Activated naive CD8-positive, alpha-beta T cell treated with anti-CD3 and anti-CD28 coated beads for 36 hours (primary cell): ENCODE results near the gene SLC11A2. TPM values are rescaled to one million over a fixed set of nuclear protein-coding genes. Genes with fewer than 3 reads are reported as not detected.
A peak's percentile ranks its signal among the peaks of the same experiment; 100 is the strongest.

Experiments
- DNase-seq: peaks from one replicate; pipeline ENCODE4 v3.0.0; 2021
- H3K27ac Mint-ChIP-seq: one replicate; pipeline ENCODE4 v1.8.0; 2022; ENCODE audit warnings: mild to moderate bottlenecking, moderate library complexity, mixed read lengths
- H3K27me3 Mint-ChIP-seq: one replicate; pipeline ENCODE4 v1.8.0; 2022; ENCODE audit warnings: mild to moderate bottlenecking, mixed read lengths
- H3K36me3 Mint-ChIP-seq: one replicate; pipeline ENCODE4 v1.8.0; 2021; ENCODE audit warnings: mild to moderate bottlenecking, mixed read lengths
- H3K4me1 Mint-ChIP-seq: one replicate; pipeline ENCODE4 v1.8.0; 2021; ENCODE audit warnings: mixed read lengths
- H3K4me3 Mint-ChIP-seq: one replicate; pipeline ENCODE4 v1.8.0; 2022; ENCODE audit warnings: mild to moderate bottlenecking, moderate library complexity, mixed read lengths
- H3K9me3 Mint-ChIP-seq: one replicate; pipeline ENCODE4 v1.8.0; 2022; ENCODE audit warnings: mixed read lengths
- total RNA-seq, 2 experiments: library from RNA; stranded (reverse); gene quantifications; one replicate each; pipeline ENCODE4 v1.2.3, GENCODE V29; 2021

SLC11A2 gene
- total RNA-seq, 2 experiments from 2014 or later, result 24.5 to 27.3 TPM

DNA sequence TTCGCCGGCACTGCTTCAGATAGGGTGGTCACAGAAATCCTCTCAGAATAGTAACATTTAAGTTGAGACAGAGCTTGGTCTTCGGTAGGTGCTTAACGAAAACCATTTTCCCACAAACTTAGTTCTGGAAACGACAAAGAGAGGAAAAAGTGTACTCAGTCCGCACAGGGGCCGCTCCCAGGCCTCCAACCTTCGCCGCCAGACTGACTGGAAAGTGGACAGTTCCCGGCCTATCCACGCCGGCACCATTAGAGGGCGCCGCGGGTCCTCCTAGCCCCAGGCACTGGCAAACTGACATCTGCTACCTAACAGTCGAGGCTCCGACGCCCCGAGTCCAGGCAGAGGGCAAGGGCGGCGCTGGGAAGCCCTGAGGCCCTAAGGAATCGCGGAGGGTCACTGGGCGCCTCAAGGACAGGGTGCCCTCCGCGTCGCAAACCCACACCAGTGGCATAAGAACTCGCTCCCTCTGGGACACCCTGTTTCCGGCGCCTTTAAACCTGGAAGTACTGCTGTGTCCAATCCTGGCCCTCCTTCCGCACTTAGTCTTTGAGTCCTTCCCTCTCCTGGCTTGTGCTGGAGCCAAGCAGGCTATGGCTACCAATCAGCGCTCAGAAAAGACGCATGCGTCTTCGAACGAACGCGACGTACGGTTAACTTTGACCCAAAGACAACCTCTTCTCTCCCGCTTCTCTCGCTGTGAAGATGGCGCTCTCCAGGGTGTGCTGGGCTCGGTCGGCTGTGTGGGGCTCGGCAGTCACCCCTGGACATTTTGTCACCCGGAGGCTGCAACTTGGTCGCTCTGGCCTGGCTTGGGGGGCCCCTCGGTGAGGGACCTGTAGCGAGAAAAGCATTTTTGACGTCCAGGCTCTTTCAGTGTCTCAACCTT lies 21.7 kb upstream of the SLC11A2 start, which contains the start of gene LETMD1:
LETMD1 (plus strand) TSS at position 673 of the 886 bp plus-strand sequence; CDS start at position 703, 30 bp downstream.
- peaks cover 19% of the 10 kb centered on the region for H3K36me3 Mint-ChIP-seq
- H3K9me3 Mint-ChIP-seq, result no peaks in the 10 kb centered on the region
- peak within 1 kb of the TSS; percentile 98 for H3K4me3 Mint-ChIP-seq
- H3K27ac Mint-ChIP-seq, result peak within 1 kb of the TSS; percentile 95
- peak; percentile 87 for DNase-seq
- H3K27me3 Mint-ChIP-seq, result no peaks in the 10 kb centered on the region
- H3K4me1 Mint-ChIP-seq, result peaks cover 26% of the 10 kb centered on the region

DNA sequence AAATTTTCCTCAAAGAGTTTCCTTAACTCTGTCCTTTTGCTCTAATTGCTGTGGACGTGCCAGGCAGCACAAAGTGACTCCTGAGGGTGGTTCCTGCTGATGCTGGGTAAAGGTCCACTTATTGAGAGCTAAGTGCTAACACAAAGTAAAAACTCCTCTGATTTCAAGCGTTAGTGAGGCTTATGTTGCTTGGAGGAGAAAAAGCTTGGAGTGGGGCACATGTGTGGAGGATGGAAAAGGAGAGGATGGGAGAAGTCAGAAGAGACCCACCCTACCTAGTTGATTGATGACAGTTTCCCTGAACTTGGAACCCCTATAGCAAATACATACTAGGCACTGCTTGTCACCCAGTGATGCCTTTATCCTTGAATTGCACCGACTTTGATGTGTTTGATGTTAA lies 10.1 kb upstream of the SLC11A2 start:
- Mint-ChIP-seq H3K4me1 (peaks cover 5% of the 10 kb centered on the region), H3K27me3 (no peaks in the 10 kb centered on the region), H3K36me3 (no peaks in the 10 kb centered on the region), H3K27ac (no peak overlapping the region), H3K9me3 (no peaks in the 10 kb centered on the region), H3K4me3 (no peak overlapping the region)
- no peak for DNase-seq

DNA sequence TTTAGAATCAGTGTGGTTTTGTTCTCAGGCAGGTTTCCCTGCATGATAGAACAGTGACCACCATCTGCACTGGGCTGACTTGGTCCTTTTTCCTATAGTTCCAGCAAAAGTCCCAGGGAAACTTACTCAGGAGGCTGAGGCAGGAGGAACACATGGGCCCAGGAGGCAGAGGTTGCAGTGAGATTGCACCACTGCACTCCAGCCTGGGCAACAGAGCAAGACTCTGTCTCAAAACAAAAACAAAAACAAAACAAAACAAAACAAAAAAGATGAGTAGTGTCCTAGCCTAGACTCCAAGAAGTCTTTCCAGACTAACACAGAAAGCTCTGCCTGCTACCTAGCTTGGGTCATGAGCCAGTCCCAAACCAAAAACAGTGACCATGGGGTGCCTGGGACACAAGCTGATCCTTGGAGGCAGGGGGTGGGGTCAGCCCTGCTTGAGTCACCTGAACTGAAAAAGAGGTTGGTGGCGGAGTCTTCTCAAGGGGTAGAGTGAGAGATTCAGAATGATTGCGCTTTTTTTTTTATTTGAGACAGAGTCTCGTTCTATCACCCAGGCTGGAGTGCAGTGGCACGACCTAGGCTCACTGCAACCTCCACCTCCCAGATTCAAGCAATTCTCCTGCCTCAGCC lies 7.4 kb upstream of the SLC11A2 start:
- Mint-ChIP-seq H3K9me3 (no peaks in the 10 kb centered on the region), H3K36me3 (no peaks in the 10 kb centered on the region), H3K4me3 (no peak overlapping the region), H3K27me3 (no peaks in the 10 kb centered on the region), H3K27ac (no peak overlapping the region), H3K4me1 (peaks cover 8% of the 10 kb centered on the region)
- no peak for DNase-seq

DNA sequence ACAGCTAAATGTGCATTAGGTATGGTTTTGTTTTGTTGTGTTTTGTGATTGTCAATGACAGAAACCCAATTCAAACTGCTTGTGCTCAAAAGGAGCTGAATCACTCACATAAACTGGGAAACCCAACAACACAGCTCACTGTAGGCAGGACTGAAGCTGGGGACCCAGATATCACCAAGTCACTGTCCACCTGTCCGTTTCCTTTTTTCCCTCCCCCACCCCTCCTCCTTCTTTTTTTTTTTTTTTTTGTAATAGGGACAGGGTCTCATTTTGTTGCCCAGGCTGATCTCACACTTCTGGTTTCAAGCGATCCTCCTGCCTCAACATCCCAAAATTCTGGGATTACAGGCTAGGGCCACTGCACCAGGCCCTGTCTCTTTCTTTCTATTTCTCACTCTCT lies 6.9 kb upstream of the SLC11A2 start:
- no peak overlapping the region for H3K27ac Mint-ChIP-seq
- H3K4me3 Mint-ChIP-seq, result no peak overlapping the region
- DNase-seq, result no peak
- H3K36me3 Mint-ChIP-seq, result no peaks in the 10 kb centered on the region
- H3K9me3 Mint-ChIP-seq, result no peaks in the 10 kb centered on the region
- H3K4me1 Mint-ChIP-seq, result peaks cover 8% of the 10 kb centered on the region
- H3K27me3 Mint-ChIP-seq, result no peaks in the 10 kb centered on the region

DNA sequence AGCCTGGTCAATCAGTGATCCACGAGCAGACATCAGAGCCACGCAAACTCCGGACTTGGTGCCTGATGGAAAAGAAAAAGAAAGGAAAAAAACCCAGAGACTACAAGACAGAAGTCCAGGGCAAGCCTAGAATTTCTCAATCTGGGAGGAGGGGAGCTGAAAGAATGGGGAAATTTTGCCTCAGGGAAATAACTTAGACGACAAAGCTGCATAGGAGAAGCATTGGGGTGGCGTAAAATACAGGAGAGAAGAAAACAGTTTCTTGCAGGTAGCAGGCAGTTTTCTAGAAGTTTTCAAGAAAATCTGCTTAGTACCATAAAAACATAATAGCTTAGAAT lies 2.6 kb upstream of the SLC11A2 start:
- Mint-ChIP-seq H3K36me3 (no peaks in the 10 kb centered on the region), H3K4me3 (no peak overlapping the region), H3K4me1 (peaks cover 30% of the 10 kb centered on the region), H3K9me3 (no peaks in the 10 kb centered on the region), H3K27ac (no peak overlapping the region), H3K27me3 (no peaks in the 10 kb centered on the region)
- no peak for DNase-seq

DNA sequence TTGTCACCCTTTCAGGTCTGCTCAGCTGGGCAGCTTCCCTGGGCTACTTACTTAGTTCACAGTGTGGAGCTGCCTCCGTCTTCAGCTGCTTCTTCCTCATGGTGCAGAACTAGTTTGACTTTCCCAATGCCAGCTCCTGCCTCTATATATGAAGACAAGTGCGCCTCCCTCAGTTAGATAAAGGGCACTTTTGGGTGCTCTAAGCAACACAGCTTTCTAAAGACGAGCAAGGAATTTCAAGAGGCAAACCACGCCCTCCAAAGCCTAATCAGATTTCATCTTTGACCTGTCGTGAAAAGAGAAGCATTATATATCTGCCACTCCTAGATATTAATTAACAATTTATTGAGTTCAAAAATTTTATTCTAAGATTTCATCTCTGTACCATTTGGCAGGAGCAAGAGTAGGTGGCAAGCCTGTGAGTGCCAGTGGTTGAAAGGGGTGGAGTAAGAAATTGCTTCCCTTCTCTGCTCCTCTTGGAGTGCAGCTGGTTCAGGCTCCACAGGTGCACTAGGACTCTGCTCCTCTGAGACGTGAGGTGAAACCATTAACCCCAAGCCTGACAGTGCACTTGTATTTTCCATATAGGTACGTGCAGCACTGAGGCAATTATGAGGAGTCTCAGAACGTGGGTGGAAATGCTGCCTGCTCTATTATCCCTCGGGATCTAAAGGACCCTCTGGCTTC lies 2.1 kb upstream of the SLC11A2 start:
- H3K27me3 Mint-ChIP-seq, result no peaks in the 10 kb centered on the region
- H3K27ac Mint-ChIP-seq, result no peak overlapping the region
- no peak overlapping the region for H3K4me3 Mint-ChIP-seq
- H3K36me3 Mint-ChIP-seq, result peaks cover 5% of the 10 kb centered on the region
- peaks cover 32% of the 10 kb centered on the region for H3K4me1 Mint-ChIP-seq
- no peak for DNase-seq
- H3K9me3 Mint-ChIP-seq, result no peaks in the 10 kb centered on the region

DNA sequence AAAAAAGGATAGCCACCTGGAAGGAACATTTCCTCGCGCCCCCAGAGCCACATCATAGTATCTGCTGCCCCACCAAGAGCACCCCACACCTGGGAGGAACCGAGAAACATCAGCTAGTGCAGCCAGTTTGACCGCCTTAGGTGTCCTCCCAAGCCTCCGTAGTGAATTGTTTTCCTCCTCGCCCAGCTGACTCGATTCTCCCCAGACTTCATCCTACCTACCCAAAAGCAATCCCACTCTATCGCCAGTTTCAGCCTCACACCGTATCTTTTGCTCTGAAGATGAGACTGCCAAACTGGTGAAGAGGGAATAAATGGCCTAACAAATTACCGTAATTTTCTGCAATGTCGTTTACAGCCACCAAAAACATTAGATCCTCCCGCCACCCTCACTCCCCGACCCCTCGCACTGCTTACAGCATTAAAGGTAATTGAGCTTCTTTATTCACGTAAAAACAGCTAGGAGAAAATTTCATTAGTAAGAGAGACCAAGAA lies 1.2 kb upstream of the SLC11A2 start:
- H3K36me3 Mint-ChIP-seq, result peaks cover 5% of the 10 kb centered on the region
- peak overlapping the region; percentile 11 for H3K27ac Mint-ChIP-seq
- H3K4me1 Mint-ChIP-seq, result peaks cover 35% of the 10 kb centered on the region
- no peaks in the 10 kb centered on the region for H3K27me3 Mint-ChIP-seq
- H3K9me3 Mint-ChIP-seq, result no peaks in the 10 kb centered on the region
- DNase-seq, result no peak
- H3K4me3 Mint-ChIP-seq, result peak overlapping the region; percentile 88

DNA sequence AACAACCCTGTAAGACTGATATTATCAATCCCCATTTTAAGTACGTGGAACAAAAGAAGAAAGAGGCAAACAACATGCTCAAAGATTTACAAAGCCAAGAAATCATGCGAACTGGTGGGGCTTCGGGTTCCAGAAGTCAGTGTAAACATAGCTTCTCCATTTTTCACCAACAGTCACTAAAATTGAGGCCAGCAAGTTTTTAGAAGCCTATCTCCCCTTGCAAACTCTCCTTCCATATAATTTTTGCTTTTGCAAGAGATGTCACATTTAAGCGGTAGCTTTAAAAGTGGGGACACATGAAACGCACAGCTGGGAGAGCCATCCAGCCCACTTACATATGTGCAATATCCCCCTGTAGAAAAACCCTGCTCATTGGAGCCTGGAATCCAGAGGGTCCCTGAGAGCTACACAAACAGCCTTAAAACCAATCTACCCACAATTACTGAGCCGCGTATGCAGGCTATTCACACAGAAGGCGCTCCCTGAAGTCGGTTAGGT lies 797 bp downstream of the SLC11A2 start:
- Mint-ChIP-seq H3K27ac (peak overlapping the region; percentile 96), H3K9me3 (no peaks in the 10 kb centered on the region)

DNA sequence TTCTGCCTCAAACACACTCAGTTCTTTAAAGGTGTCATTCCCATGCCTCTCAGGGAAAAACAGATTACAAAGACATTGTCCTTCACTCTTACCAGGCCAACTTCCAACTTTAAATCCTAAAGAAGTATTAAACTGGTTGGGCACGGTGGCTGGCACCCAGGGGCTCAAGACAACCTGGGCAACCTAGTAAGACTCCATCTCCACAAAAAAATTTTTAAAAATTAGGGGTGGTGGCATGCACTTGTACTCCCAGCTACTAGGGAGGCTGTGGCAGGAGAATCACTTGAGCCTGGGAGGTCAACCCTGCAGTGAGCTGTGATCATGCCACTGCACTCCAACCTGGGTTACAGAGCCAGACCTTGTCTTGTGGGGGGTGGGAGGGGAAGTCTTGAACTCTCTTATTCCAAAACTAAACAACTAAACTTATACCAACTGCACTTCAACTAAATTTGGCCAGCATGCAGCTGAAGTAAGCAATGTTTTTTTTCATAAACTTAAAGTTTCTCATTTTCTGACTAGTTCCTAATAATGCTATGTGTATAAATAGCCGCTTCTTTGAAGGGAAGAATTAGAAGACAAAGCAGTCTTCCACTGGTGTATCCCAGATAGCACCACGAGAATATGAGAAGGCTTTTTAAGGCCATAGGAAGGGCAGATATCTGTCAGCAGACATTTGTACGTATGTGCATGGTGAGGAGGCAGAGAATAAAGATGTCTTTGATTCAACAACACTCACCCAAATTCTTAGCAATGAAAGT lies 2.4 kb downstream of the SLC11A2 start:
- Mint-ChIP-seq H3K4me3 (peak overlapping the region; percentile 88), H3K27ac (peak overlapping the region; percentile 96), H3K4me1 (peaks cover 56% of the 10 kb centered on the region), H3K36me3 (peaks cover 14% of the 10 kb centered on the region), H3K9me3 (no peaks in the 10 kb centered on the region), H3K27me3 (no peaks in the 10 kb centered on the region)
- no peak for DNase-seq

More for the DNA sequence above, 797 bp downstream of the SLC11A2 start:
- peaks cover 13% of the 10 kb centered on the region for H3K36me3 Mint-ChIP-seq
- DNase-seq, result no peak
- peaks cover 51% of the 10 kb centered on the region for H3K4me1 Mint-ChIP-seq
- peak overlapping the region; percentile 88 for H3K4me3 Mint-ChIP-seq
- no peaks in the 10 kb centered on the region for H3K27me3 Mint-ChIP-seq

DNA sequence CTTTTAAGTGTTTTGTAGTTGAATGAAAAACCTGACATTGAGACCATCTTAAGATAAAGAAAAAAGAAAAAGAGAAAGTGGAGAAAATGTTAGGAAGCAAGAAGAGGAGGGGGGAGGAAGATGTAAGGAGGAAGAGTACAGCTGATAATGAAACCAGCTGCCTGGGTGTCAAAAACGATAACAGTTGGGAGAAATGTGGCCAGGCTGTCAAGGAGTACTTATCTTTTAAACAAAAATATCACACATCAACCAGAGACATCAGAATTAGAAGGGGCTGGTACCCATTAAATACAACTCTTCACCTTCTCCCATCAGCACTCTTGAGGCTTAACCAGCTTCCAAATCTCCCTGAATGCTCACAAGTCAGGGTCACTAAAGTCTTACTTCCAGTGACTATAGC lies 4.5 kb downstream of the SLC11A2 start:
- Mint-ChIP-seq H3K4me3 (peak overlapping the region; percentile 35), H3K36me3 (peaks cover 17% of the 10 kb centered on the region), H3K27me3 (no peaks in the 10 kb centered on the region), H3K4me1 (peaks cover 52% of the 10 kb centered on the region), H3K9me3 (no peaks in the 10 kb centered on the region), H3K27ac (peak overlapping the region; percentile 67)
- DNase-seq, result no peak

DNA sequence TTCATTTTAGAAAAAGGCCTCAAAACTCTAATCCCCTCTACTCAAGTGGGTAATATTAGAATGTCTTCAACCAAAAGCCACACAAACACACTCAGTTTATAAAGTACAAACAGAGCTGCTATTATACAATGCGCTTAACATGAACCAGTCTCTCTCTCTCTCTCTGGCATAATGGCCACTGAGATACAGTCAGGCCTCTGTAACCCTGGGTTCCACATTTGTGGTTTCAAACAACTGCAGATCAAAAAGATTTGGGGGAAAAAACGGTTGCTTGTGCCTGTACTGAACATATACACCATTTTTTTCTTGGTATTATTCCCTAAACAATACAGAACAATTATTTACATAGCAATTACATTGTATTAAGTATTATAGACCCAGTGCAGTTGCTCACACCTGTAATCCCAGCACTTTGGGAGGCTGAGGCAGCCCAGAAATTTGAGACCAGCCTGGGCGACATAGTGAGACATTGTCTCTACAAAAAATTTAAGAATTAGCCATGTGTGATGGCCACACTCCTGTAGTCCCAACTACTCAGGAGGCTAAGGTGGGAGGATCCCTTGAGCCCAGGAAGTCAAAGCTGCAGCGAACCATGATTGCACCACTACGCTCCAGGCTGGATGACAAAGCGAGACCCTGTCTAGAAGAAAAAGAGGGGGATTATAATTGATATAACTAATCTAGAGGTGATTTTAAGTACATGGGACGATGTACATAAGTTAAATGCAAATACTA lies 5.6 kb downstream of the SLC11A2 start:
- DNase-seq, result no peak
- Mint-ChIP-seq H3K36me3 (peaks cover 17% of the 10 kb centered on the region), H3K27ac (no peak overlapping the region), H3K9me3 (no peaks in the 10 kb centered on the region), H3K4me1 (peaks cover 52% of the 10 kb centered on the region), H3K27me3 (no peaks in the 10 kb centered on the region), H3K4me3 (no peak overlapping the region)

DNA sequence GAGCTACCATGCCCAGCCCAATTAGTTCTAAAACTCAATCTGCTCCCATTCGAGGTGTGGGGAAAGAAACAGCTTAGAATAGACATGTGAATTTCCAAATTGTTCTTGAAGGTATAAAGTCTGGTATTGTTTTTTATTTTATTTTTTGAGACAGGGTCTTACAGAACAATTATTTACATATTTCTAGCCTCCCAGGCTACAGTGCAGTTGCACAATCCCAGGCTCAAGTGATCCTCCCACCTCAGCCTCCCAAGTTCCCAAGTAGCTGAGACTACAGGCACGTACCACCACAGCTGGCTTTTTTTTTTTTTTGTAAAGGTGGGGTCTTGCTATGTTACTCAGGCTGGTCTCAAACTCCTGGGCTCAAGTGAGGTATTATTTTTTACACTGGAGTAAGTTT lies 6.3 kb downstream of the SLC11A2 start:
- Mint-ChIP-seq H3K27ac (no peak overlapping the region), H3K4me1 (peaks cover 50% of the 10 kb centered on the region), H3K9me3 (no peaks in the 10 kb centered on the region), H3K4me3 (no peak overlapping the region), H3K27me3 (no peaks in the 10 kb centered on the region), H3K36me3 (peaks cover 17% of the 10 kb centered on the region)
- no peak for DNase-seq

DNA sequence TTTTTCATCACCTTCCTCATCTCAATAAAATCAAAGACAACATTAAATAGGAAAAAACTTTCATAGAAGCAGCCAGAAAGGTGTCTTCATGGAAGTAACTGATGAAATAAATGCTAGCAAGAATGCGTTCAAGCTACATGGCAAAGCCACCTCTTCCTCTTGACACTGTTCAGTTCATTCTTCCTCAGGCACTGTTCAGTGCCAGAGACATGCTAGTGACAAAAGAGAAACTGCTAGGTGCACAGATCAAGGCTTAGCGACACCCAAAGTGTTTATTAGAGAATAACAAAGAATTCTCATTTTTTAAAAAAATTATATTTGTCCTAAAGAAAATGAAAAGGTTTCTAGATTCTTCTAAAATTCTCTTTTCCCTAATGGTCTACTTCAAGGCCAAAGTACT lies 7.2 kb downstream of the SLC11A2 start:
- no peak for DNase-seq
- Mint-ChIP-seq H3K27me3 (no peaks in the 10 kb centered on the region), H3K36me3 (peaks cover 17% of the 10 kb centered on the region), H3K9me3 (no peaks in the 10 kb centered on the region), H3K4me3 (no peak overlapping the region), H3K4me1 (peaks cover 40% of the 10 kb centered on the region), H3K27ac (no peak overlapping the region)

DNA sequence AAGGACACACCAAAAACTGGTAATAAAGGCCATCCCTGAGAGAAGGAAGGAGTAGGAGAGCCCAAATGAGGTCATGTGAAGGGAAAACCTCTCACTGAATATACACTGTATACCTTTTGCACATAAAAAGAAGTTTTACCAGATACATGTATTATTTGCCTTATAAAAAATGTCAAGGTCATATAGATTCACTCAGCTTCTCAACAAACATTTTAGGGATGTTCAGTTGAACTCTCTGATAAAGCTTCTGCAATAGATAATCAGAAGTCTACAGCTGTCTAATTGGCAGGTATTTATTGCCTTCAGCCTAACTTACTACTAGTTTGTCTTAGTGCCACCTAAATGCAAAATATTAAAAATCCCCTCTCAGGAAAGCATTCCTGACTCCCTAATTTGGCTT lies 8.7 kb downstream of the SLC11A2 start:
- H3K27me3 Mint-ChIP-seq, result no peaks in the 10 kb centered on the region
- H3K4me3 Mint-ChIP-seq, result no peak overlapping the region
- H3K9me3 Mint-ChIP-seq, result no peaks in the 10 kb centered on the region
- no peak overlapping the region for H3K27ac Mint-ChIP-seq
- H3K4me1 Mint-ChIP-seq, result peaks cover 43% of the 10 kb centered on the region
- peaks cover 12% of the 10 kb centered on the region for H3K36me3 Mint-ChIP-seq
- no peak for DNase-seq
